OCI-LY3 (cell line): ENCODE data around the gene AKAP12.

Experiments
- H2AFZ ChIP-seq: fragments of 200-600, 300-600 bp; shearing (Covaris generic); 2 replicates; pipeline ENCODE4 v1.6.0; 2014; ENCODE audit warnings: antibody characterized with exemption, low read depth, low read length
- H3K27ac ChIP-seq: fragments of 200-600, 300-600 bp; sonication (generic); 2 replicates; pipeline ENCODE4 v1.5.1; 2014; ENCODE audit warnings: mild to moderate bottlenecking, low read length, moderate library complexity, mixed read lengths
- H3K27me3 ChIP-seq: fragments of 200-600, 300-600 bp; sonication (generic); 2 replicates; pipeline ENCODE4 v1.6.1; 2014; ENCODE audit warnings: low read depth, low read length, mixed read lengths
- H3K36me3 ChIP-seq: fragments of 200-600, 300-600 bp; sonication (generic); replicated peaks from 2 replicates; pipeline ENCODE3; 2014; ENCODE audit warnings: low read depth, low read length, mixed read lengths
- H3K4me1 ChIP-seq: fragments of 300-600, 200-600 bp; sonication (generic); 2 replicates; pipeline ENCODE4 v1.6.1; 2014; ENCODE audit warnings: low read length, mixed read lengths
- H3K4me2 ChIP-seq: fragments of 200-600, 300-600 bp; sonication (generic); 2 replicates; pipeline ENCODE4 v1.6.1; 2014; ENCODE audit warnings: low read length, mixed read lengths
- H3K4me3 ChIP-seq: fragments of 300-600, 200-600 bp; sonication (generic); 2 replicates; pipeline ENCODE4 v1.5.1; 2014; ENCODE audit warnings: antibody characterized with exemption, mild to moderate bottlenecking, low read length, moderate library complexity
- H3K79me2 ChIP-seq: fragments of 300-600, 200-600 bp; shearing (Covaris generic); 2 replicates; pipeline ENCODE4 v1.6.1; 2014; ENCODE audit warnings: mild to moderate bottlenecking, low read length, mixed read lengths
- H3K9ac ChIP-seq: fragments of 300-600, 200-600 bp; shearing (Covaris generic); 2 replicates; pipeline ENCODE4 v1.6.0; 2014; ENCODE audit warnings: mild to moderate bottlenecking, low read length, moderate library complexity
- H3K9me3 ChIP-seq: fragments of 200-600, 300-600 bp; shearing (Covaris generic); 2 replicates; pipeline ENCODE4 v1.6.1; 2014; ENCODE audit warnings: low read length, mixed read lengths; ENCODE audit not compliant: insufficient read depth
- H4K20me1 ChIP-seq: fragments of 200-600, 300-600 bp; sonication (generic); 2 replicates; pipeline ENCODE4 v1.6.1; 2016; ENCODE audit warnings: low read length, mixed read lengths; ENCODE audit not compliant: insufficient read depth
- EZH2phosphoT487 ChIP-seq: fragments of 200-600 bp; shearing (Covaris generic); IDR thresholded peaks from 2 replicates; pipeline ENCODE4 v1.6.1; 2018; ENCODE audit warnings: antibody characterized with exemption, mixed run types, low read depth
- TF ChIP-seq, protein P1 (sequence below): fragments of 200-600, 300-600 bp; sonication (generic); IDR thresholded peaks from 2 replicates; pipeline ENCODE4 v1.5.1; 2014; ENCODE audit warnings: antibody characterized with exemption, low read length, low read depth

Gene AKAP12

DNA sequence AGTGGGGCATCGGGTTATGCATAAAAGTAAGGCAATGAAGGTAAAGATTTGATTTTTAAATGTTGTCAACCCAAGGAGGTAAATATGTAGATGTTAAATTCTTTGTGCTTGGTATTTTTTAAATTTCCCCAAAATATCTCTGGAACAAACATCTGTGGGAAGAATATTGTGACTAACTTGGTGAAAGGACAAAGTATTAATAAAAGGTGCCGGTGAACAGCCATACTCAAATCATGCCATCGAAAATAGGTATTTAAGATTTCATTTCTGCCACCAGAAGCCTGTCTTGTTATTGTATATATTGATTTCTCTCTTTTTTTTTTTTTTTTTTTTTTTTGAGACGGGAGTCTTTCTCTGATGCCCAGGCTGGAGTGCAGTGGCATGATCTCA lies 164.1 kb downstream of the AKAP12 start:
- Histone ChIP-seq H3K4me1 (peaks cover 9% of the 10 kb centered on the region), H3K27me3 (no peaks in the 10 kb centered on the region), H3K9ac (no peak overlapping the region), H3K9me3 (no peaks in the 10 kb centered on the region), H3K4me2 (no peak overlapping the region), H3K4me3 (no peak overlapping the region), H3K27ac (no peak overlapping the region), H3K79me2 (peaks cover 55% of the 10 kb centered on the region), H3K36me3 (peaks cover 20% of the 10 kb centered on the region), H2AFZ (no peak overlapping the region), H4K20me1 (peaks cover 12% of the 10 kb centered on the region)
- TF ChIP-seq, protein P1, sequence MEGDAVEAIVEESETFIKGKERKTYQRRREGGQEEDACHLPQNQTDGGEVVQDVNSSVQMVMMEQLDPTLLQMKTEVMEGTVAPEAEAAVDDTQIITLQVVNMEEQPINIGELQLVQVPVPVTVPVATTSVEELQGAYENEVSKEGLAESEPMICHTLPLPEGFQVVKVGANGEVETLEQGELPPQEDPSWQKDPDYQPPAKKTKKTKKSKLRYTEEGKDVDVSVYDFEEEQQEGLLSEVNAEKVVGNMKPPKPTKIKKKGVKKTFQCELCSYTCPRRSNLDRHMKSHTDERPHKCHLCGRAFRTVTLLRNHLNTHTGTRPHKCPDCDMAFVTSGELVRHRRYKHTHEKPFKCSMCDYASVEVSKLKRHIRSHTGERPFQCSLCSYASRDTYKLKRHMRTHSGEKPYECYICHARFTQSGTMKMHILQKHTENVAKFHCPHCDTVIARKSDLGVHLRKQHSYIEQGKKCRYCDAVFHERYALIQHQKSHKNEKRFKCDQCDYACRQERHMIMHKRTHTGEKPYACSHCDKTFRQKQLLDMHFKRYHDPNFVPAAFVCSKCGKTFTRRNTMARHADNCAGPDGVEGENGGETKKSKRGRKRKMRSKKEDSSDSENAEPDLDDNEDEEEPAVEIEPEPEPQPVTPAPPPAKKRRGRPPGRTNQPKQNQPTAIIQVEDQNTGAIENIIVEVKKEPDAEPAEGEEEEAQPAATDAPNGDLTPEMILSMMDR, result no peak
- TF ChIP-seq EZH2phosphoT487, result no peak
